ENCODE measurements around the gene MROH2A.
"Not testable (repeated sequence)": the region's sequence is repeated elsewhere in the genome, so short reads cannot be mapped to it uniquely, and the experiment has no call there.

Gene MROH2A

GRCh38 chr2:233855345-233855744, 77.2 kb downstream of the MROH2A start:
- in situ Hi-C loops (cut with HindIII; ENCODE audit: low pct_unique_long_range_greater_than_20kb, low sequenced_read_pairs) = no loop called here
- TF ChIP-seq JUND (IDR thresholded peaks at IDR 0.05; ENCODE audit: low read depth) = no peak
- DNase-seq (ENCODE audit: low read depth in 1 of 2, low spot score in 1 of 2) = no peak

DNA sequence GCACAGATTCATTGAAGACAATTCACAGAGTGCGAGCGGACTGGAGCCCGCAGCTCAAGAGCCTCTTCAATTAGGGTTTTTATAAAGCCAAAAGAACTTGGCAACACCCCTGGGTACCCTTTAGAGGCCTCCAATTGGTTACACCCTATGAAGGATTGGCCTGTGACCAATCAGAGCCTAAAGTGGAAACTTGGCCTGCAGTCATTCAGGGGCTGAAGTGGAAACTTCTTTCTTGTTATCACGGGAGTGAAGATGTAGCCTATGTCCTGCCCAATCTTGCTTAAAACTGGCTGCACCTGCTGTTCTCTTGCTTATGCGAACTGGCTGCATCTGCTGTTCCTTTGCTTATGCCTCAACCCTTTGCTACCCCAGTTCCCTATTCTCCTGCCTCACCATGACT, 78.1 kb downstream of the MROH2A start:
- DNase-seq (ENCODE audit: low read depth in 1 of 2, low spot score in 1 of 2) = no peak
- TF ChIP-seq JUND (IDR thresholded peaks at IDR 0.05; ENCODE audit: low read depth) = no peak
- in situ Hi-C loops (cut with HindIII; ENCODE audit: low pct_unique_long_range_greater_than_20kb, low sequenced_read_pairs) = no loop called here

GRCh38 chr2:233857511-233858141, 79.5 kb downstream of the MROH2A start:
- DNase-seq (ENCODE audit: low read depth in 1 of 2, low spot score in 1 of 2) = peak; percentile 16 to 62
- in situ Hi-C loops (cut with HindIII; ENCODE audit: low pct_unique_long_range_greater_than_20kb, low sequenced_read_pairs) = no loop called here
- no peak for TF ChIP-seq JUND (IDR thresholded peaks at IDR 0.05; ENCODE audit: low read depth)

- DNase-seq (ENCODE audit: low read depth in 1 of 2, low spot score in 1 of 2) = no peak
- no peak for TF ChIP-seq JUND (IDR thresholded peaks at IDR 0.05; ENCODE audit: low read depth)
- in situ Hi-C loops (cut with HindIII; ENCODE audit: low pct_unique_long_range_greater_than_20kb, low sequenced_read_pairs) = no loop called here
Observed at GRCh38 chr2:233858331-233858730, 80.2 kb downstream of the MROH2A start.

- in situ Hi-C loops (cut with HindIII; ENCODE audit: low pct_unique_long_range_greater_than_20kb, low sequenced_read_pairs) = no loop called here
- DNase-seq (ENCODE audit: low read depth in 1 of 2, low spot score in 1 of 2) = peak in 1 of 2 experiments; percentile 33
- no peak for TF ChIP-seq JUND (IDR thresholded peaks at IDR 0.05; ENCODE audit: low read depth)
Observed at GRCh38 chr2:233862261-233862768, 84.2 kb downstream of the MROH2A start.

GRCh38 chr2:233865838-233866237, 87.7 kb downstream of the MROH2A start:
- DNase-seq (ENCODE audit: low read depth in 1 of 2, low spot score in 1 of 2) = no peak
- TF ChIP-seq JUND (IDR thresholded peaks at IDR 0.05; ENCODE audit: low read depth) = no peak
- in situ Hi-C loops (cut with HindIII; ENCODE audit: low pct_unique_long_range_greater_than_20kb, low sequenced_read_pairs) = no loop called here

DNA sequence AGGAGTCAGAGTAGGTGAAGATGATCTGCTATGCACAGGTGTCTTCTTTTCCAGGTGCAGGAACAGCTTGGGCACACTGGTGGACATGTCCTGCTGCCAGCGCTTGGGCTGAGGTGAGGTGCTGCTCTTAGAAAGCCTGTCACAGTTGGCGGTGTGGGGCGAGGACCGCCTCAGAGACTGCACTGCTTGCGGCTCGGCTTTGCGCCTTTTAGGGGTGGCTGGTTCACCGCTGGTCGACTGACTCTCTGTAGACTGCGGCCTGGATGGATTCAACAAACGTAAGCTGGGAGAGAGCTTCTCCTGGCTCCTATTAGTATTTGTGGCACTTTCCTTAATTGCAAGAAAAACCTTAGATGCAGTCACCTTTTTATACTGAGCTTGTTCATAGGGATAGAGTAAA, 88.3 kb downstream of the MROH2A start:
- DNase-seq (ENCODE audit: low read depth in 1 of 2, low spot score in 1 of 2) = no peak
- in situ Hi-C loops (cut with HindIII; ENCODE audit: low pct_unique_long_range_greater_than_20kb, low sequenced_read_pairs) = no loop called here
- TF ChIP-seq JUND (IDR thresholded peaks at IDR 0.05; ENCODE audit: low read depth) = no peak

DNA sequence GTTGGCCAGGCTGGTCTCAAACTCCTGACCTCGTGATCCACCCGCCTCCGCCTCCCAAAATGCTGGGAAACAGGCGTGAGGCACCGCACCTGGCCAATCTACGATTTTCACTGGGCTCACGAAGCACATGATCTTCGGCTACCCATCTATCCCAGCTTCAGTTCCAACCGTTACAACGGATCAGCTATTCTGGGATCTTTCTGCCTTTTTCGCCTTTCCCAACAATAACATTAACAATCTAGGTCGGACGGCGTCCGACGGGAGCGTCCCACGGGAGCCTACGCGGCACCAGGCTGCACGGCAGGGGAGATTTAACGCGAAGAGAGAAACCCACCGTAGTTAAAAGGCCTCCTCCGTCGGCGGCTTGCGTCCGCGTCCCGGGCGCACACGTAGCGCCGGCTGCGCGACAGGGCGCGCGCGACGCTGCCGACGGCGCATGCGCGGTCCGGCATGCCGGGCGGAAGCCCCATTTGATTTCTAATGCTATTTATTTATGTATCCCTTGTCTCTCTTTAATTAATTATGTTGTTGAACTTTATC, 89.9 kb downstream of the MROH2A start, which contains the start of gene MSL3B:
Gene MSL3B, minus strand, starts transcription at position 394 of the 540 bp plus-strand sequence.
- no peak for DNase-seq (ENCODE audit: low read depth in 1 of 2, low spot score in 1 of 2)
- in situ Hi-C loops (cut with HindIII; ENCODE audit: low pct_unique_long_range_greater_than_20kb, low sequenced_read_pairs) = no loop called here
- no peak for TF ChIP-seq JUND (IDR thresholded peaks at IDR 0.05; ENCODE audit: low read depth)

- no peak for DNase-seq (ENCODE audit: low read depth in 1 of 2, low spot score in 1 of 2)
- in situ Hi-C loops (cut with HindIII; ENCODE audit: low pct_unique_long_range_greater_than_20kb, low sequenced_read_pairs) = no loop called here
- TF ChIP-seq JUND (IDR thresholded peaks at IDR 0.05; ENCODE audit: low read depth) = no peak
Observed at GRCh38 chr2:233871432-233871831, 93.3 kb downstream of the MROH2A start.

GRCh38 chr2:233872125-233872524, 94.0 kb downstream of the MROH2A start:
- DNase-seq (ENCODE audit: low read depth in 1 of 2, low spot score in 1 of 2); in situ Hi-C loops (cut with HindIII; ENCODE audit: low pct_unique_long_range_greater_than_20kb, low sequenced_read_pairs): not testable (repeated sequence)

GRCh38 chr2:233882353-233882752, 104.2 kb downstream of the MROH2A start:
- in situ Hi-C loops (cut with HindIII; ENCODE audit: low pct_unique_long_range_greater_than_20kb, low sequenced_read_pairs) = no loop called here
- DNase-seq (ENCODE audit: low read depth in 1 of 2, low spot score in 1 of 2) = no peak
- no peak for TF ChIP-seq JUND (IDR thresholded peaks at IDR 0.05; ENCODE audit: low read depth)

All from T47D (cell line).